Endometrium (tissue), 2 donors: ENCODE measurements around the gene CDKN2B-AS1.
A peak's percentile ranks its signal among the peaks of the same experiment; 100 is the strongest.
"Not testable (repeated sequence)": the region's sequence is repeated elsewhere in the genome, so short reads cannot be mapped to it uniquely, and the experiment has no call there.

Experiments
- FAIRE-seq: peaks from 2 replicates; lab custom pipeline; 2012; peaks lifted over from hg19 to GRCh38; lab: Jason Lieb, UNC
- donor health status: control.
- donor health status: control.

The CDKN2B-AS1 gene

DNA sequence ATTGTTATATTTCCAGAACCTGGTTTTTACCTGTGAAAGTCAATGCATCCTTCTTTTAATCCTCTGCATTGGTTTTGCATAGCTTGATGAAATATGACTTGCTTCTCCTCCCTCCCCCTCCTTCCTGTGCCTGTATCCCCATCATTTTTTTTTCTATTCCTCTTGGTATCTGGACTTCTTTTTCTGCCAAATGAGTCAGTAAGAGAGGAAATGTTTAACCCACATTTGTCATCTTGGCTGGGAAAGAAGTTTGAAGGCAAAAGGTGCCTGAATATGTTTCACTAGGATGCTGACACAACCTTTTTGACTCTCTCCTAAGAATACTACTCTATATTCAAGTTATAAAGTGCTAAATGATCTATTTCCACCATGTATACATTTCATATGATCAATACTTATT is 50.0 kb downstream of the CDKN2B-AS1 start:
- no peak for FAIRE-seq

DNA sequence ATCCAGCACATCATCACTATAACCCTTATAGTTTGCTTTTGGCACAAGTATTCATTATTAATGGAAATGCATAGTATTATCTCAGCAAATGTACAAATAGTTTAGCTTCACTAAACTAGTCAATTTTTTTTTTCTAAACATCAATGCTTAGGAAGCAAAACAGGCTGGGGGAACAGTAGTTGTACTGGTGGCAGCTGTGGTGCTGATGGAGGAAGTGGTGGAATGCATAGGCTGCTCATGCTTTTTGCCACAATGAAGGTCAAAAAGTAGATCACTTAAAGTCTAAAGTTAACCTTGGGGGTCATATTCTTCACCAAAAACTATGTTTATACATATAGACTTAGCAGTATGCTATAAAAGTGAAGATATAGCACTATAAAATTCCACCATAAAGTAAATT is 50.8 kb downstream of the CDKN2B-AS1 start:
- FAIRE-seq = no peak

DNA sequence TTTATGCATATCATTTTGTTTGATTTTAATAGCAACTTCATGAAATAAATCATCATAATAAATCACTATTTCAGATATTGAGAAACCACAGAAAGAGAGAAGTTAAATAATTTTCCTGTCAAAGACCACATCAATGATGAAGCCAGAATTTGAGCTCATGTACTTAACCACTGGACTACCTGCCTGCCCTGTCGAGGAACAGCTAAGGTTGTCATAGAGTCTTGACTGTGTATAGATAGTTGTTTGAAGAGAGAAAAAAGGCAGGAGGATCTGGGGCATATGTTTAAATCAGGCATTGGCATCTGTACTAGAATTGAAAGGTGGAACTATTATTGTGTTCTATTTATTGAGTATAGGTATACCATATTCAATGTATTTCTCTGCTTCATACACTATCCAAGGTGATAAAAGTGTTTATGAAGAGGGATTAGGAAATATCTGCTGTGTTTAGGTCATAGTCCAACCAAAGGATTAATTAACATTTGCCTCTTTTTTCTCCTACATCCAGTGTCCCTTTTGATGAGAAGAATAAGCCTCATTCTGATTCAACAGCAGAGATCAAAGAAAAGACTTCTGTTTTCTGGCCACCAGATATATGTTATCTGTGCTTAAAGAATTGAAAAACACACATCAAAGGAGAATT is 51.8 kb downstream of the CDKN2B-AS1 start:
- FAIRE-seq = no peak

DNA sequence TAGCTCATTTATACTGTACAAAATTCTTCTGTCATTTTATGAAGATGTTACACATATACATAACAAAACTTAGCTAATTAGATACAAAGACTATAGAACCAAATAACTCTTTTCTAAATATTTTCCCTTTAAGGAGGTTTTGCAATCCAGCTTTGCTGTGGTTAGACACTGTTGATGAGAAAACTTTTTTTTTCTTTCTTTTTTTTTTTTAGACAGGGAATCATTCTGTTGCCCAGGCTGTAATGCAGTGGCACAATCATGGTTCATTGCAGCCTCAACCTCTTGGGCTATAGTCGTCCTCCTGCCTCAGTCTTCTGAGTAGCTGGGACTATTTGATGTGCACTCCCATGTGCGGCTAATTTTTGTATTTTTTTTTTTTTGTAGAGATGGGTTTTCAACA is 53.0 kb downstream of the CDKN2B-AS1 start:
- no peak for FAIRE-seq

DNA sequence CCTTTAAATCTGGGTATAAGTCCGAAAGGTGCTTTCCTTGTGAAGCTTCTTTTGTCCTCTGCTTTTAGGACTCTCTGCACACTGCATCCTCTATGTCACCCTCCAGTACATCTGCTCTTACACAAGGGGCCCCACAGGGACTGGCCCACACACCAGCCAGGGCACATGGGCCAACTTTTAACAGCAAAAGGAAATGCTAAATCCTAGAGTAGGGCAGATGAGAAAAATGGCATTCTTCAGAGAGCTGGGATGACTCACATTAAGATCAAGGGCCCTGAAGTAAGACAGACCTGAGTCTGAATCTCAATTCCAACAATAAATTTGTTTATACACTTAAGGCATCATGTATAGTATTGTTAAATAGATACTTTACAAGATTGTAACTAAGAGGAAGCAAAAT is 54.8 kb downstream of the CDKN2B-AS1 start:
- no peak for FAIRE-seq

DNA sequence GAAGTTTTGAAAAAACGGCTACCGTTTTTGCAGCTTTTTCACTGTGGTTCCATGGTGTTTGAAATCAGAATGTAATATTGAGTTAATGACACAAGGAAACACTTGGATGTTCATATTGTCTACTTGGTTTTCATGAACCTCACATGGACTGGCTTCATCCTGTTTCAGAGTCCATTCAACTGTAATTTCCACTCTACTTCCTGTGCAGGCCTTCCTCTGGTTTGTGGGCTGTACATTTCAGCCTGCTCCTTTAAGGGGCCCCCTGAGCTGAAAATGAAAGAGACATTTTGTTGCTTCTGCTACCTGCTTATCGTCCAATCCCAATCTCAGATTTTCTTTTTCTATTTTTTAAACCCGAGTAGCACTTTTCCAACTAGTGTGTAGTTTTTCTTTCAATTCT is 56.3 kb downstream of the CDKN2B-AS1 start:
- FAIRE-seq = no peak

DNA sequence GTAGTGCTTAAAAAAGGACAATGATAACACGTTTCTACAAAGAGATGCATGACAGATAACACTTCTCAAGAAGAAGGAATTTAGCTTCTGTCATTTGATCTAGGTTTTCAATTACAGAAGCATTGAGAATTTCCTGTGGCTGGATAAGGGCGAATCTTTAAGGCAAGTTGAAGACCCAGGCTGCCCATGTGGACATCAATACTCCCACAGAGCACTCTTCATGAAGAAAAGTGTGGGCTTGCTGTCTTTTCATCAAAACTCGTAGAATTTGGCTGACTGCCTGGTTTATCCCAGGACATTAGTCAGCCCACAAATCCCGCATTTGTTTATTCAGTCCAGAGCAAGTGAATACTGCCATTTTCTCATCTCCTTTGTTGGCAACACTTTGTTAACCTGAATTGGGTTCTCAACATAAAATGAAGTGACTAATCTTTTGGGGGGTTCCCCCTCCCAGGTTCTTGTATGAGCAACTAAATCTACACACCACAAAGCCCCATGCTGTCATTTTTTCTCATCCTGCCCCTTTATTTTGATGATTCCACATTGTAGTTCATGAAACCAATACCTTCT is 57.9 kb downstream of the CDKN2B-AS1 start:
- FAIRE-seq = no peak

DNA sequence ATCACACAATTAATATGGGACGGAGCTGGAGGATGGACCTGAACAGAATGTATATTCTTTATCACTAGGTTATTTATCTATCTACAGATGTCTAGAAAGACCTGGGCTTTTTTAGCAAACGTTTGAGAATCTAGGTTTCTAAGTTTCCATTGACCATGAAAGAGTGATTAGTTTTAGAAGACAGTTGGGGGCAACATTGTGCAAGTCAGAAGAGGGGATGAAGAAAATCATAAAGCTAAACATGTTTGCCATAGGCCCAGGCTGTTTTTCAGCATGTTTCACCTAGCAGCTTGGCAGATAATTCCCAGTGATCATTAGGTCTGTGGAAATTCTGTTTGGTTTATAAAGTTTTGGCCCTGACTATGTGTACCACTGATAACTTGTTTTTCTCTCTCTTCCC is 58.6 kb downstream of the CDKN2B-AS1 start:
- no peak for FAIRE-seq

DNA sequence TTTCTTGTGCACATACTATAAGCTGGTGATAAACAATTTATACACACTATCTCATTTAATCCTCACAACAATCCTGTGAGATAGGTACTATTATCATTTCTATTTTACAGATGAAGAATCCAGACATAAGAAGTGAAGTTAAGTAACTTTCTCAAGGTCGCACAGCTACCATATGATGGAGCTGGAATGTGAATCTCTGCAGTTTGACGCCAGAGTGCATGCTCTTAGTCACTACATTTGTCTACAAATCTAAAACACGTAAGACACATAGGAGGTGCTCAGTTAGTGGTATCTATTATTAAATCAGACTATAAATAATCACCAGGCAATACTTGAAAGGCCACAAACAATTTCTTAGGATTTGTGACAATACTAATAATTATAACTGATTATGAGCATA is 59.5 kb downstream of the CDKN2B-AS1 start:
- no peak for FAIRE-seq

DNA sequence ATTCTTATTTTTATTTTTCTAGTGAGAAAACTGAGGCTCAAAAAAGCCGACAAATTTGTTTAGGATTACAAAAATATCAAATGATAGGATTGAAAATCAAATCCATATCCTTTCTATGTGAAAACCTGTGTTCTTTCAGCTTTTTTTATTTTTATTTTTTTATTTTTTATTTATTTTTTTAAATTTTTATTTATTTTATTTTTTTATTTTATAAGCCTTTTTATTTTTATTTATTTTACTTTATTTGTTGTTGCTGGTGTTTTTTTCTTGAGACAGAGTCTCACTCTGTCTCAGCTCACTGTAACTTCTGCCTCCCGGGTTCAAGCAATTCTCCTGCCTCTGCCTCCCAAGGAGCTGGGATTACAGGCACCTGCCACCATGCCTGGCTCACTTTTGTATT is 59.9 kb downstream of the CDKN2B-AS1 start:
- peak; percentile 66 for FAIRE-seq

DNA sequence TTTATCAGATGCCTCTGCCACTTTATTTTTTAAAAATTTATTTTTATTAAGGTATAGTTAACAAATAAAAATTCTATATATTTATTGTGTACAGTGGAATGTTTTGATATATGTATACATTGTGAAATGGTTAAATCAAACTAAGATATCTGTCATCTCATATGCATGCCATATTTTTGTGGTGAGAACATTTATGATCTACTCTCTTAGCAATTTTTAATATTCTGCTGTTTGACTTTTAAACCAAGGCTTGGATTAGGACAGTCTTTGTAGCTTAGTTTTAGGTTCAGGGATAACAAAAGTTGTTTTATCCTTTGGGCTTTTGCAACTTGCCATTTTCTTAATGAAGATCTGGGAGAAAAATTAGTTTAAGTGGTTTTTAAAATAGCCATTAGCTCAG is 60.5 kb downstream of the CDKN2B-AS1 start:
- no peak for FAIRE-seq

DNA sequence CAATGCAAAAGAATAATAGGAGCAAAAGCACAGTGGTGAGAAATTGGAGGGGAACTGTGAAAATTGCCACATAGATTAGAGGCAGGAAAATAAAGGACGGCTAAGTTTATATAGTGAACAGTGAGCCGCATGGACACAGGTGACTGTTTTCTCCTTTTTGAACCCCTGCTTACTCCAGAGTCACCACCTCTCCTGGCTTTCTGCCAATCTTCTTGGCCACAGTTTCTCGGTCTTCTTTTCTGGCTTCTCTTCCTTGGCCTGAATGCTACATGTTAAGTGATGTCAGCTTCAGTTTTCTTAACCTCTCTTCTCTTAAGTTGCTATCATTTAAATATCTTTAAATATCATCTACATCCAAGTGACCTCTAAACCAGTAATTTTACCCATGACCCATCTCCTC is 61.8 kb downstream of the CDKN2B-AS1 start:
- FAIRE-seq = no peak

DNA sequence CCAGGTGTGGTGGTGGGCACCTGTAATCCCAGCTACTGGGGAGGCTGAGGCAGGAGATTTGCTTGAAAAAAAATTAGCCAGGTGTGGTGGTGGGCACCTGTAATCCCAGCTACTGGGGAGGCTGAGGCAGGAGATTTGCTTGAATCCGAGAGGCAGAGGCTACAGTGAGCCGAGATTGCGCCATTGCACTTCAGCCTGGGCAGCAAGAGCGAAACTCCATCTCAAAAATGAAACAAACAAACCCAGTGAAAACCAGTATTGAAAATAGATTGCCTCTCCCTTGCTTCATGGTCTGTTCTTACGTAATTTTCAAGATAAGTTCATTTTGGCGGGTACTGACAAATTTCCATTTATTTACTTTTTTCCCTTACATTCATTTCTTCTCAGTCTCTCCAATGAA is 63.4 kb downstream of the CDKN2B-AS1 start:
- FAIRE-seq = not testable (repeated sequence)

DNA sequence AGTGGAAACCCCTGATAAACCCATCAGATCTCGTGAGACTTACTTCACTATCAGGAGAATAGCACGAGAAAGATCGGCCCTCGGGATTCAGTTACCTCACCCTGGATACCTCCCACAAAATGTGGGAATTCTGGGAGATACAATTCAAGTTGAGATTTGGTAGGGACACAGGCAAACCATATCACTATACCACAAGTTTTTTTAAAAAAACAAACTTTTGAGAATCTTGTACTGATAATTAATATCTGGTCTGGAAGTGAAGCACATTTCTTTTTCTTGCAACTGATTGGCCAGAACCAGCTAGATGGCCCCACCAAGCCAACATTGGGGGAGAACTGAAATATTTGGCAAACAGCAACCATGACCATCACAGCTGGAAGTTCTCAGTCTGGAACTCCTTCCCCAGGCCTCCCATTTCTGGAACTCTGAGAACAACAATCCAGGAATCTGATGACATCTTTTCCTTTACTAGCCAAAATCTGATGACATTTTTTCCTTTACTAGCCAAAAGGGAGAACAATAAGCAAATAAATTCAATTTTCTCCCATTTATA is 66.3 kb downstream of the CDKN2B-AS1 start:
- FAIRE-seq = no peak

DNA sequence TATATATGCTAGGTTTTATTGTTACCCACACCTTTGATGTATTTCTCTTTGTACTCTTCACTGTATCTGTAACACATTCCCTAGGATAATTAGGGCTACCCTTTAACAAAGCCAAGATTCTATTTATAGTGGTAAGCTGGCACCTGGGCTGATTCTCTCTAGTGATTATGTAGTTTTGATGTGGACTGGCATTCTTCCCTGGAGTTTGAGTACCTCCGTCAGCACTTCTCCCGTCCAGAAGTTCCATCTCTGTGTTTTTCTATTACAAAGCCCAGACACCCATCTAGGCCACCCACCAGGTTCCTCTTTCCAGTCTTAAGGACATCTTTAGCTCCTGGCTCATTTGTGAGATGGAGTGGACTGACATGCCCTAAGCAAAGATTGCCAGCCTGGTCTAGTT is 70.4 kb downstream of the CDKN2B-AS1 start:
- FAIRE-seq = no peak

DNA sequence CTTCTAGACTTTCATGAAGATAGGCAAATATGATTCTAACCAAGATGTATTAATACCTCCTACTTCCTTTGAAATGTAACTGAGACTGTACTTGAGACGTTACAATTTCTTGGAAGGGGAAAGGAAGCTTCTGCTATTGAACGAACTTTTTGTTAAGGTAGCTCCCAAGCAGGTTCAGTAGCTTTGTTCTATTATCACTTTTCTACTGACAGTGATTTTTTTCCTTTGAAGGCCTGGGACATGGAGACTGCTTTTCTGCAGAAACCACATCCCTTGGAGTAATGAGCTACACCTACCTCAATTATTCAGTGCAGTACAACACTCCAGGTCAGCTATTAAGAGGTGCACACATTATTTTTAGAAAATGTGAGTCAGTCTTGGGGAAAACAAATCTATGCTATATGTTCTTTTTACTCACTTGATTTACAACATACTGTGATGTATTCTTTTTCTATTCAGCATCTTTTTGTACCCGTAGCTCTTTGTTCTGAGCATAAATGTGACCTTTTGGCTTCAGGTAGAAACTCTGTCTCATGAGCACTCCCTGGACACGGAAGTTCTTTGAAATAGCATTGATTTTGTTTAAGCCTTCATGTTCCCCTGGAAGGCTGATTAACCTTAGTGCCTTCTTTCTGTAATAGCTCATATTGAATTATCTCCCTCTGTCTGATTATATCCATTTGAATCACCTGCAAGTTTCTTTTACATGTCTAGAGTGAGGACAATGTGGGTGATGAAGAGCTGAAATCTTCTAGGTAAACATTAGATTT is 71.0 kb downstream of the CDKN2B-AS1 start:
- FAIRE-seq = no peak

DNA sequence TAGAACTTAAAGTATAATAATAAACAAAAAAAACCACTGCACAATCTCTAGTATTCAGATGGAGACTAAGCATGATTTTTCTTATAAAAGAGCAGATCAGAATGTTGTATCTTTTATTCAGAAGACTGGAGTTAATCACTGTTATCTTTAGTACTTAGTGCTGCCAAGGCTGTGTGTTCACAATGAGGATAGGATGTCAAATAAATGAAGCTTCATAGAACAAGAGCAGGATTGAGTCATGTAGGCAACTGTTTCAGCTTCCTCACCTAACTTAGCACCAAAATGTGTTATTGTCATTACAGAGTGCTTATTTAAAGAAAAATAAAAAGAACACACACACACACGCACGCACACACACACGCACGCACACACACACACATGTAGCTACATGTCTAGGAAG is 72.6 kb downstream of the CDKN2B-AS1 start:
- FAIRE-seq = no peak

DNA sequence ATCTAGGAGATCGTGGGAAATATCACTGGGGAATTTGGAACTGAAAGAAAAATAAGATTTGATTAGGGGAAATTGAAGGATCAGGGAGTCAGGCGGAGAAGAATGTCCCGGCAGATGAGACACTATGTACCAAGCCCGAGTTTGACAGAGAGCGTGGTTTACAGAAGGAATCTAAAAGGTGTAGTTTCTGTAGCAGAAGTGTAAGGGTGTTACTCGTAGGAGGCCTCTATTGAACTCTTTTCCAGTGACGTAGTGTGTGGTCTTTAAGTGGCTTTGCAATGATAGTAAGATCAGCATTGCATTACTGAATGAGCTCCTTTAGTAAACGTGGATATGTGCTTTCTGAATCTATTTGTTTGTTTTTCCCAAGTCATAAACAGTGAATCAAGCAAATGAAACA is 73.8 kb downstream of the CDKN2B-AS1 start:
- no peak for FAIRE-seq

DNA sequence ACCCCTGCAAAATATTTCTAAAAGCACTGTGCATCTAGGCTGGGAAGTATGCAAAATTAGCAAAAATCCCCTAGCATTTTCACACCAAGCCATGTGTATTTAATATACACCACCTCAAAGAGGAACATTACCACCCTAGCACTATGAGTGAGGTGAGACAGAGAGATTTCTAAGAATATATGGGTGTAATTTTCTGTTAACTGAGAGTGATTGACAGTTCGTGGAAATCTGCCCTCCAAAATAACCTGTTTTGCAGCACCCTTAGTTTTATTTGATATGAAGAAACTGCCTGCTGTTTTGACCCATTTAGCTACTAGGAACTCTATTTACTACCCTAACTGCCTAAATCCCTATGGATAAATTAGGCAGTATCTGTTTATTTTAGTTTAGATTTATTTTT is 78.8 kb downstream of the CDKN2B-AS1 start:
- no peak for FAIRE-seq

DNA sequence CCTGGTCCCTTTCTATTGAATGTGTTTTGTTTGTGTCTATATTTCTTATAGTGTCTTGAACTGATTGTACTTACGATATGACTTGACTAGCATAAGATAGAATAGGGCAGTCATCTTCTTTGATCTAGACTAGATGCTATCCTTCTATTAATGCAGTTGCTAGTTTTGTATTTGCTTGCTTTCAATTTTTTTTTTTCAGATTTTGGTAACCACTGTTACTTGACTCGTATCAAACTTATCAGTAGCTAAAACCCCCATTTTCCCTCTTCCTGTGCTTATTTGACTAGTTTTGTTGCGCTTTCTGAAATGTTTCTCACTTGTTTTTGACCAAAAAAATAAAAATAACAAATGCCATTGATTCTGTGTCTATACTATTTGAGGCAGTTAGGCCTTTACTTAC is 83.5 kb downstream of the CDKN2B-AS1 start:
- FAIRE-seq = no peak

DNA sequence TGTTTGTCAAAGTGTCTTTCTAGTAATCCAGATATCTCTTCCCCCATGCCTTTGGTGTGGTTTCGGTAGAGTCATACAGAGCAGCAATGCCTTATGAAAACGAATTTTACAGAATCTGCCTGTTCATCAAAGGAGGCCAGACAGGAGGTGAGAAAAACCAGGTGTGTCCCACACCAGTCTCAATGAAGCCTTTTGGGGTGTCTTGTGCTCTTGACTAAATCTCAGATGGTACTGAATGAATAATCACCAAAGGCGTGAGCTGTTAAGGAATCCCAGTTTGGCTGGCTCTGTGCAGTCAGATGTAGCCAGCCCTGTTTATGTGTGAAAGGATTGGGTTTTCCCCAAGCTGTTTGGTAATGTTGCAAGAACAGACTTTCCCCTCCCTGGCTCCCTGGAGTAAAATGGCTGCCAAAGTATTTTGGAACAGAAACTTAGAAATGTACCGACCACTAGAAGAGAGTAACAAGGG is 85.3 kb downstream of the CDKN2B-AS1 start:
- FAIRE-seq = no peak

DNA sequence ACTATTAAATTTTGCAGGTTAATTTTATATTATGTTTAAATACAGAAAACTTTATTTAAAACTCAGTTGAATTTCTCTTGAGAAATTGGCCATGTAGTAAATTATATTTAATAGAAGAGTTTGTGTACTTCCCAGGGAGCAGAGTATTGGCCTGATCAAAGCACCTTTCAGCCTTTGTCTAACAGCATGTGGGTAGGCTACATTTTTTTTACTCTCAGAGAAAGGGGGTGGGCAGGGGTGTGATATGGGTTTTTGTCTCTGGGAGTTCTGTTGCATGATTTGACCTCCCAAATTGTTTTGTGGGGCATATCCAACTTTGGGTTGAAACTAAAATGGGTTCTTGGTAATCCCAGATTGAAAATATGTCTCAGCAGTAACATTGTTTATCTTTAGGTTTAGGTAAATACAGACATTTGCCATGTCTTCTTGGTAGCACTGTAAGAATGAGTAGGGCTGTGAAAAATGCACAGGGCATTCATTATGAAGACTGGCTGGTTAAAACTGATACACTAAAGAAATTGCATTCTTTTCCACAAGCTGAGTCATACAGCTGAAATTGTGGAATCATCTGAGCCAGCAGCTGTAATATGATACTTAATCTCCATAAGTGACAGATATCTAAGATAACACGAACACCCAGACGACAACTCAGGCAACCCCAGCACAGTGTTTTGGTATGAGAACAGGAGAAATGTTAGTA is 89.9 kb downstream of the CDKN2B-AS1 start:
- FAIRE-seq = no peak
